ENCODE data around the gene ERCC4.

DNA sequence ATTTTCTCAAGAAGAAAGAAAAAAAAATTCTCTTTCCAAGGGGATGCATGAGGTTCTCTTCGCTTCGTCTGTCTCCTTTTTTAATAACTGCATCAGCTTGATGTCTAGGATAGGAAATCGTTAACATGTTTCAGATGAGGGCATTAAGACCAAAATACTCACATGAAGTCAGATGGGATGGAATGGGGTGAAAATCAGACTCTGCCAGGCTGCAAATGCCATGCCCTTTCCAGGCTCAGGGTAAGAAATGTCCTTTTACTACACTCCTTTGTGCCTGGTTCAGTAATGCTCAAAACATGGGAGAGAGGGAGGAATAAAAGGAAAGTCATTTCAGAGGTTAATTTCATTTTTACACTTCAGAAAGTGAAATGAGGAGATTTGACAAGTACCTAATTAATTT, 21.7 kb upstream of the ERCC4 start:
- TF ChIP-seq, protein P1, sequence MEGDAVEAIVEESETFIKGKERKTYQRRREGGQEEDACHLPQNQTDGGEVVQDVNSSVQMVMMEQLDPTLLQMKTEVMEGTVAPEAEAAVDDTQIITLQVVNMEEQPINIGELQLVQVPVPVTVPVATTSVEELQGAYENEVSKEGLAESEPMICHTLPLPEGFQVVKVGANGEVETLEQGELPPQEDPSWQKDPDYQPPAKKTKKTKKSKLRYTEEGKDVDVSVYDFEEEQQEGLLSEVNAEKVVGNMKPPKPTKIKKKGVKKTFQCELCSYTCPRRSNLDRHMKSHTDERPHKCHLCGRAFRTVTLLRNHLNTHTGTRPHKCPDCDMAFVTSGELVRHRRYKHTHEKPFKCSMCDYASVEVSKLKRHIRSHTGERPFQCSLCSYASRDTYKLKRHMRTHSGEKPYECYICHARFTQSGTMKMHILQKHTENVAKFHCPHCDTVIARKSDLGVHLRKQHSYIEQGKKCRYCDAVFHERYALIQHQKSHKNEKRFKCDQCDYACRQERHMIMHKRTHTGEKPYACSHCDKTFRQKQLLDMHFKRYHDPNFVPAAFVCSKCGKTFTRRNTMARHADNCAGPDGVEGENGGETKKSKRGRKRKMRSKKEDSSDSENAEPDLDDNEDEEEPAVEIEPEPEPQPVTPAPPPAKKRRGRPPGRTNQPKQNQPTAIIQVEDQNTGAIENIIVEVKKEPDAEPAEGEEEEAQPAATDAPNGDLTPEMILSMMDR (conservative IDR thresholded peaks at IDR 0.05; ENCODE audit: low read depth, low read length), result no peak
- TF ChIP-seq EZH2 (IDR thresholded peaks at IDR 0.05; ENCODE audit: borderline replicate concordance, low read depth, low read length, poor library complexity, severe bottlenecking), result no peak

Data from A673 (cell line).